PFSK-1 (cell line): ENCODE data around the gene GDF7.

Experiments used
- POLR2AphosphoS5 ChIP-seq: IDR thresholded peaks from 2 replicates; pipeline ENCODE4 v1.6.1; 2012; ENCODE audit warnings: low read depth, mild to moderate bottlenecking, control low read depth, low read length, moderate library complexity
- TAF1 ChIP-seq: IDR thresholded peaks from 2 replicates; pipeline ENCODE4 v1.6.1; 2012; ENCODE audit warnings: low read length, control low read depth, borderline replicate concordance; ENCODE audit not compliant: insufficient read depth
- TF ChIP-seq, protein P1 (sequence below), 2 experiments: IDR thresholded peaks; 2 replicates each; pipeline versions ENCODE4 v1.6.1 to v1.8.0; 2011 to 2012; ENCODE audit warnings: low read depth in 2 of 2, low read length in 2 of 2, control low read depth in 1 of 2, inconsistent platforms in 1 of 2, mild to moderate bottlenecking in 1 of 2, moderate library complexity in 1 of 2; ENCODE audit not compliant: insufficient read depth in 1 of 2

DNA sequence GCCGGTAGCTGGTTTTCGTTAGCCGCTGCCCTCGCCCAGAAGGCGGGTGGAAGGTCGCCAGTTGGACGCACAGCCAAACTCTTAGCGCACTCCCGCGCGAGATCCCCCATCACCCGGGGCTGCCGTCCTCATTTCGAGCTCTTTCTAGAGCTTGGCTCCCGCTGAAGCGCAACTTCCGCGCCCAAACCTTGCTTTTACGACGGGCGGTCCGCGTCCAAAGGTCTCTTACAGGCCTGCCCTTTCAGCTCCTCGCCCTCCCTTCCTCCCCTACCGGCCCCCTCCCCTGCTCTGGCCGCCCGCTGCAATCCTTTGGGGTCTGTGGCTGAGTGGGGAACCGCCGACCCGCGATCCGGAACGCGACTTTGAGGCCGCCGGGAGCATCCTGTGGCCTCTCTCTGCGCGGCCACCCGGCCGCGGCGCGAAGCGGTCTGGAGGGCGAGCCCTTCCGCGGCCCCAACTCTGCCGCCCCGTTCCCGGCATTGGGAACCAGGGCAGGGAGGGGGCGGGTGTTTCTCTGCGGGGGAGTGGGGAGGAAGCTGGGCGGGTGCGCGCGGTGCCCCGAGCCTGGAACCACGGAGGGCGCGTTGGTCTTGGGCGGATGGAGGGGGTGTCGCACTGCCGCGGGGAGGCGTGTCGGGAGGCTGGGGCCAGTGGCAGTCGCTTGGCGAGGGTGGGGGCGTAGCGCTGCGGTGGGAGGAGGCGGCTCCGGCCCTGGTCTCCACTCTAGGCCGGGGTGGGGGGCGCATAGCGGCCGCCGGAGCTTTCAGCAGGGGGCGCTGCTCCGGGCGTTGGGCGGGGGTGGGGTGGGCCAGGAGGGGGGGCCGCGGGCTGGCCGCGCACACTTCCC lies at the start of gene GDF7:
- TF ChIP-seq, protein P1, sequence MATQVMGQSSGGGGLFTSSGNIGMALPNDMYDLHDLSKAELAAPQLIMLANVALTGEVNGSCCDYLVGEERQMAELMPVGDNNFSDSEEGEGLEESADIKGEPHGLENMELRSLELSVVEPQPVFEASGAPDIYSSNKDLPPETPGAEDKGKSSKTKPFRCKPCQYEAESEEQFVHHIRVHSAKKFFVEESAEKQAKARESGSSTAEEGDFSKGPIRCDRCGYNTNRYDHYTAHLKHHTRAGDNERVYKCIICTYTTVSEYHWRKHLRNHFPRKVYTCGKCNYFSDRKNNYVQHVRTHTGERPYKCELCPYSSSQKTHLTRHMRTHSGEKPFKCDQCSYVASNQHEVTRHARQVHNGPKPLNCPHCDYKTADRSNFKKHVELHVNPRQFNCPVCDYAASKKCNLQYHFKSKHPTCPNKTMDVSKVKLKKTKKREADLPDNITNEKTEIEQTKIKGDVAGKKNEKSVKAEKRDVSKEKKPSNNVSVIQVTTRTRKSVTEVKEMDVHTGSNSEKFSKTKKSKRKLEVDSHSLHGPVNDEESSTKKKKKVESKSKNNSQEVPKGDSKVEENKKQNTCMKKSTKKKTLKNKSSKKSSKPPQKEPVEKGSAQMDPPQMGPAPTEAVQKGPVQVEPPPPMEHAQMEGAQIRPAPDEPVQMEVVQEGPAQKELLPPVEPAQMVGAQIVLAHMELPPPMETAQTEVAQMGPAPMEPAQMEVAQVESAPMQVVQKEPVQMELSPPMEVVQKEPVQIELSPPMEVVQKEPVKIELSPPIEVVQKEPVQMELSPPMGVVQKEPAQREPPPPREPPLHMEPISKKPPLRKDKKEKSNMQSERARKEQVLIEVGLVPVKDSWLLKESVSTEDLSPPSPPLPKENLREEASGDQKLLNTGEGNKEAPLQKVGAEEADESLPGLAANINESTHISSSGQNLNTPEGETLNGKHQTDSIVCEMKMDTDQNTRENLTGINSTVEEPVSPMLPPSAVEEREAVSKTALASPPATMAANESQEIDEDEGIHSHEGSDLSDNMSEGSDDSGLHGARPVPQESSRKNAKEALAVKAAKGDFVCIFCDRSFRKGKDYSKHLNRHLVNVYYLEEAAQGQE (IDR thresholded peaks at IDR 0.05; ENCODE audit: insufficient read depth in 1 of 2, low read depth in 2 of 2, low read length in 2 of 2): no peak
- TF ChIP-seq TAF1 (no peak), POLR2AphosphoS5 (no peak)
